Trophoblast cell (in vitro differentiated cells and primary cell): Measurements from ENCODE around the gene RAVER2.

Experiments
- DNase-seq, 2 donors: peaks; one replicate each; pipeline ENCODE4 v3.0.0-alpha.2; 2016
- H2AFZ ChIP-seq: 2 replicates; pipeline ENCODE4 v1.6.1; 2013; ENCODE audit warnings: low read length, moderate library complexity, mild to moderate bottlenecking; ENCODE audit not compliant: insufficient read depth, poor library complexity
- H2AK5ac ChIP-seq: 2 replicates; pipeline ENCODE4 v1.6.1; 2013; ENCODE audit warnings: mild to moderate bottlenecking, low read length
- H2BK120ac ChIP-seq: 2 replicates; pipeline ENCODE4 v1.6.1; 2013; ENCODE audit warnings: low read length, mild to moderate bottlenecking, moderate library complexity; ENCODE audit not compliant: insufficient read depth, poor library complexity
- H2BK12ac ChIP-seq: 2 replicates; pipeline ENCODE4 v1.6.1; 2013; ENCODE audit warnings: mild to moderate bottlenecking, low read length, moderate library complexity
- H2BK5ac ChIP-seq: 2 replicates; pipeline ENCODE4 v1.6.1; 2013; ENCODE audit warnings: low read length, low read depth, moderate library complexity, mild to moderate bottlenecking; ENCODE audit not compliant: poor library complexity
- H3K14ac ChIP-seq: 2 replicates; pipeline ENCODE4 v1.6.1; 2013; ENCODE audit warnings: mild to moderate bottlenecking, low read length
- H3K18ac ChIP-seq: 2 replicates; pipeline ENCODE4 v1.6.1; 2013; ENCODE audit warnings: mild to moderate bottlenecking, low read length
- H3K23ac ChIP-seq: 2 replicates; pipeline ENCODE4 v1.6.1; 2013; ENCODE audit warnings: low read length
- H3K27ac ChIP-seq: 2 replicates; pipeline ENCODE4 v1.5.1; 2013; ENCODE audit warnings: low read depth, mild to moderate bottlenecking, inconsistent platforms, low read length, moderate library complexity
- H3K27me3 ChIP-seq: 2 replicates; pipeline ENCODE4 v1.6.1; 2013; ENCODE audit warnings: inconsistent platforms, mild to moderate bottlenecking, low read length, moderate library complexity; ENCODE audit not compliant: insufficient read depth
- H3K36me3 ChIP-seq, 2 experiments: 1 replicate in 1 of 2; 2 replicates in 1 of 2; pipeline ENCODE4 v1.6.1; 2013; ENCODE audit warnings: low read length in 2 of 2, mild to moderate bottlenecking in 2 of 2, moderate library complexity in 1 of 2; ENCODE audit not compliant: insufficient read depth in 2 of 2, control insufficient read depth in 1 of 2
- H3K4ac ChIP-seq: 2 replicates; pipeline ENCODE4 v1.6.1; 2013; ENCODE audit warnings: low read depth, mild to moderate bottlenecking, low read length, moderate library complexity
- H3K4me1 ChIP-seq, 2 experiments: 1 replicate in 1 of 2; 2 replicates in 1 of 2; pipeline ENCODE4 v1.6.1; 2013; ENCODE audit warnings: low read length in 2 of 2, mild to moderate bottlenecking in 2 of 2, moderate library complexity in 1 of 2; ENCODE audit not compliant: insufficient read depth in 2 of 2, control insufficient read depth in 1 of 2
- H3K4me2 ChIP-seq: 2 replicates; pipeline ENCODE4 v1.6.1; 2013; ENCODE audit warnings: inconsistent platforms, mild to moderate bottlenecking, low read length, moderate library complexity
- H3K4me3 ChIP-seq: 2 replicates; pipeline ENCODE4 v1.5.1; 2013; ENCODE audit warnings: mild to moderate bottlenecking, low read depth, low read length, inconsistent platforms
- H3K79me1 ChIP-seq: one replicate; pipeline ENCODE4 v1.6.1; 2013; ENCODE audit warnings: low read length
- H3K79me2 ChIP-seq: 2 replicates; pipeline ENCODE4 v1.6.1; 2013; ENCODE audit warnings: low read length, mild to moderate bottlenecking; ENCODE audit not compliant: control insufficient read depth, insufficient read depth, poor library complexity
- H3K9ac ChIP-seq: 2 replicates; pipeline ENCODE4 v1.6.1; 2013; ENCODE audit warnings: mild to moderate bottlenecking, low read length
- H3K9me3 ChIP-seq: 2 replicates; pipeline ENCODE4 v1.6.1; 2013; ENCODE audit warnings: low read depth, mild to moderate bottlenecking, control low read depth, inconsistent platforms, low read length; ENCODE audit not compliant: insufficient read depth
- H4K12ac ChIP-seq: 2 replicates; pipeline ENCODE4 v1.6.1; 2013; ENCODE audit warnings: low read depth, mild to moderate bottlenecking, low read length, moderate library complexity
- H4K8ac ChIP-seq: 2 replicates; pipeline ENCODE4 v1.6.1; 2013; ENCODE audit warnings: low read depth, mild to moderate bottlenecking, low read length, moderate library complexity
- H4K91ac ChIP-seq: one replicate; pipeline ENCODE4 v1.6.1; 2013; ENCODE audit warnings: low read depth, mild to moderate bottlenecking, low read length, moderate library complexity
- WGBS: extraction: QIAGEN DNeasy Blood & Tissue Kit; methylation state at CpG from one replicate; pipeline ENCODE4 v1.1.7; 2013; ENCODE audit warnings: missing lambda C conversion rate; ENCODE audit not compliant: insufficient read length, insufficient coverage; ENCODE audit errors: extremely low coverage; 5-methylcytosine and 5-hydroxymethylcytosine counted together

Gene RAVER2

DNA sequence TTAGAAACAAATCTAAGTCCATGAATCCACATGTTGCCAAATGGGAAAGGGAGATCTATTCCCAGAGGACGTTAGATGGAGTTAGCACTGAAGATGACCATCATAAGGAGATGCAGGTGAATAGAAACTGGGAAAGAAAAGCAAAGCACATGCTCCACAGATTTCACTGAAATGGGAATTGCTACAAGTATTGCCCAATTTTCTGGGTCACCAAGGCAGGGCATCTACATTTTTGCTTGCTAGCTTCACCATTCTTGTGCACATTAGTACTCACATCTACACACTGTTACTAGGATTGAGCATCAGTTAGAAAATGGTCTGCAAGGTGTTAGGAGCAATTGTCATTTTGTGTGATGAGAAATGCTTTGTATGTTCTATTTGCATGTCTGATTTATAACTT, 122.4 kb downstream of the RAVER2 start:
- H3K23ac ChIP-seq: no peak overlapping the region
- H2AFZ ChIP-seq: no peak overlapping the region
- no peak overlapping the region for H2BK5ac ChIP-seq
- H3K27ac ChIP-seq: no peak overlapping the region
- no CpG with 5 or more reads among the region's 1 CpG for WGBS
- H4K8ac ChIP-seq: no peak overlapping the region
- no peak overlapping the region for H3K4me3 ChIP-seq
- H3K4me1 ChIP-seq: no peaks in the 10 kb centered on the region
- H2BK120ac ChIP-seq: no peak overlapping the region
- H2BK12ac ChIP-seq: no peak overlapping the region
- H3K9me3 ChIP-seq: no peaks in the 10 kb centered on the region
- H3K4me2 ChIP-seq: no peak overlapping the region
- H3K18ac ChIP-seq: no peak overlapping the region
- H3K14ac ChIP-seq: no peak overlapping the region
- peaks cover 8 to 18% of the 10 kb centered on the region in 2 experiments for H3K36me3 ChIP-seq
- no peaks in the 10 kb centered on the region for H3K79me2 ChIP-seq
- H4K91ac ChIP-seq: no peak overlapping the region
- no peak overlapping the region for H2AK5ac ChIP-seq
- H3K79me1 ChIP-seq: no peaks in the 10 kb centered on the region
- H4K12ac ChIP-seq: no peak overlapping the region
- peak; percentile 35 to 71 for DNase-seq
- no peak overlapping the region for H3K4ac ChIP-seq
- H3K27me3 ChIP-seq: no peaks in the 10 kb centered on the region
- no peak overlapping the region for H3K9ac ChIP-seq

DNA sequence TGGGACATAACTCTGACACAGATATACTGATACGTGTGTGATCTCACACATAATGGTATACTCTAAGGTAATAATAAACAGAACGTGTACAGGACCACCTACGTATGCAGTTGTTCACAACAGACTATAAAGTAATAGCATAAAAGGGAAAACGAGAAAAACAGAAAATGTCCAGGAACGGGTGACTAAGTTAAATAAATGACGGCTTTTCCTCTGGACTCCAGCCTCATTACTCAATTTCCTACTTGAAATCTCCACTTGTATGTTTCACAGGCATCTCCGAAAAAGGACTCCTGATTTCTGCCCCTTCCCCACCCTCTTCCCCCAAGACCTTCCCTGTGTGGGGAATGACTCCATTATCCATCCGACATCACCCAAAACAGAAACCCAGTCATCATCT, 126.4 kb downstream of the RAVER2 start:
- H3K14ac ChIP-seq: no peak overlapping the region
- H2BK12ac ChIP-seq: no peak overlapping the region
- no peak overlapping the region for H3K4ac ChIP-seq
- H3K9ac ChIP-seq: no peak overlapping the region
- no peaks in the 10 kb centered on the region for H3K27me3 ChIP-seq
- no peak overlapping the region for H4K8ac ChIP-seq
- no peak overlapping the region for H3K4me2 ChIP-seq
- H3K23ac ChIP-seq: no peak overlapping the region
- H2AFZ ChIP-seq: no peak overlapping the region
- H2BK120ac ChIP-seq: no peak overlapping the region
- no peaks in the 10 kb centered on the region for H3K79me2 ChIP-seq
- H4K12ac ChIP-seq: no peak overlapping the region
- no peaks in the 10 kb centered on the region for H3K4me1 ChIP-seq
- H3K18ac ChIP-seq: no peak overlapping the region
- no peaks in the 10 kb centered on the region for H3K9me3 ChIP-seq
- no peak overlapping the region for H3K4me3 ChIP-seq
- peaks cover 12 to 23% of the 10 kb centered on the region in 2 experiments for H3K36me3 ChIP-seq
- no peak overlapping the region for H2AK5ac ChIP-seq
- H4K91ac ChIP-seq: no peak overlapping the region
- DNase-seq: no peak
- no peaks in the 10 kb centered on the region for H3K79me1 ChIP-seq
- no peak overlapping the region for H3K27ac ChIP-seq
- WGBS: no CpG with 5 or more reads among the region's 8 CpGs
- no peak overlapping the region for H2BK5ac ChIP-seq

DNA sequence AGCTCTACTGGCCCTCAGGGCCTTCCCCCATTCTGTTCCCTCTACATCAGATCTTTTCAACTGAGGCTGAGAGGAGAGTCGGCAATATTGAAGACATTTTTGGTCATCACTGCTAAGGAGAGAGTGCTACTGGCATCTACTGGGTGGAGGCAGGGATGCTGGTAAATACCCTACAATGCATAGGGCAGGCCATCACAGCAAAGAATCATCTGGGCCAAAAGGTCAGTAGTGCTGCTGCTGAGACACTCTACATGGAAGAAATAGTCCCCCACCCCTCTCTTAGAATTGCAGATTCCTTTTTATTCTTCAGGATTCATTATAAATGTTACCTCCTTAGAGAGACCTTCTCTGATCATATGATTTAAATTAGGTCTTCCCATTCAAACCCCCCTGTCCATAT, 127.2 kb downstream of the RAVER2 start:
- H3K27me3 ChIP-seq: no peaks in the 10 kb centered on the region
- no peaks in the 10 kb centered on the region for H3K4me1 ChIP-seq
- no peak overlapping the region for H3K18ac ChIP-seq
- no peak overlapping the region for H4K91ac ChIP-seq
- no peak overlapping the region for H3K4ac ChIP-seq
- no peak overlapping the region for H3K27ac ChIP-seq
- no peak overlapping the region for H3K4me3 ChIP-seq
- WGBS: no CpG with 5 or more reads among the region's 1 CpG
- H2BK5ac ChIP-seq: no peak overlapping the region
- no peak overlapping the region for H4K8ac ChIP-seq
- no peak overlapping the region for H4K12ac ChIP-seq
- H2AK5ac ChIP-seq: no peak overlapping the region
- H3K9me3 ChIP-seq: no peaks in the 10 kb centered on the region
- H3K23ac ChIP-seq: no peak overlapping the region
- H3K79me2 ChIP-seq: no peaks in the 10 kb centered on the region
- H2BK120ac ChIP-seq: no peak overlapping the region
- H2AFZ ChIP-seq: no peak overlapping the region
- H3K14ac ChIP-seq: no peak overlapping the region
- no peak for DNase-seq
- H2BK12ac ChIP-seq: no peak overlapping the region
- no peak overlapping the region for H3K4me2 ChIP-seq
- peaks cover 12 to 21% of the 10 kb centered on the region in 2 experiments for H3K36me3 ChIP-seq
- H3K9ac ChIP-seq: no peak overlapping the region
- H3K79me1 ChIP-seq: no peaks in the 10 kb centered on the region

DNA sequence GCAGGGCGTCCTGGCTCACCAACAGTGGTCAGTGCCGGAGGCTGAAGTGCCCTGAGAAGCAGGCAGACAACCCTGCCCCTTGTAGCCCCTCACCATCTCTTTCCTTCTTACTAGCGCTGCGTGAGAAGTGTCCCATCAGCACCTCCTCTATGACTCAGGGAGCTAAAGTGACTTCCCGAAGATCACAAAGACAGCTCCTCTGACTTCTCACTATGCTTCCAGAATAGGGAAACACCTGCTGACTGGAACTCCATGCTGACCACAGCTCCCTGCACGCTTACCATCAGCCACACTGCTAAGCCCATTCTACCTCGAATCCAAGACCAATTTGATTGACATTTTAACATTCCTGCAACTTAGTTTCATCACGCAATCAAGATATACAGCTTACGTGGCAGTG, 128.7 kb downstream of the RAVER2 start:
- H3K18ac ChIP-seq: no peak overlapping the region
- H3K4me2 ChIP-seq: no peak overlapping the region
- H3K27ac ChIP-seq: no peak overlapping the region
- no peak overlapping the region for H3K23ac ChIP-seq
- no peak overlapping the region for H2AFZ ChIP-seq
- H3K4me3 ChIP-seq: no peak overlapping the region
- no peak overlapping the region for H4K91ac ChIP-seq
- H3K36me3 ChIP-seq: peaks cover 12 to 19% of the 10 kb centered on the region in 2 experiments
- H3K27me3 ChIP-seq: no peaks in the 10 kb centered on the region
- no peaks in the 10 kb centered on the region for H3K79me2 ChIP-seq
- no peak overlapping the region for H2AK5ac ChIP-seq
- H4K12ac ChIP-seq: no peak overlapping the region
- H3K9ac ChIP-seq: no peak overlapping the region
- H3K14ac ChIP-seq: no peak overlapping the region
- H3K4ac ChIP-seq: no peak overlapping the region
- H4K8ac ChIP-seq: no peak overlapping the region
- H3K9me3 ChIP-seq: no peaks in the 10 kb centered on the region
- H2BK12ac ChIP-seq: no peak overlapping the region
- WGBS: no CpG with 5 or more reads among the region's 9 CpGs
- no peaks in the 10 kb centered on the region for H3K79me1 ChIP-seq
- no peak for DNase-seq
- H2BK5ac ChIP-seq: no peak overlapping the region
- H2BK120ac ChIP-seq: no peak overlapping the region
- no peaks in the 10 kb centered on the region for H3K4me1 ChIP-seq
